Pons (tissue), 1 donor: ENCODE results near the gene NUP62CL.
A peak's percentile ranks its signal among the peaks of the same experiment; 100 is the strongest.

ENCODE experiments used
- DNase-seq: peaks from one replicate; pipeline ENCODE4 v3.0.0-alpha.2; 2016; ENCODE audit warnings: low spot score

Gene NUP62CL

DNA sequence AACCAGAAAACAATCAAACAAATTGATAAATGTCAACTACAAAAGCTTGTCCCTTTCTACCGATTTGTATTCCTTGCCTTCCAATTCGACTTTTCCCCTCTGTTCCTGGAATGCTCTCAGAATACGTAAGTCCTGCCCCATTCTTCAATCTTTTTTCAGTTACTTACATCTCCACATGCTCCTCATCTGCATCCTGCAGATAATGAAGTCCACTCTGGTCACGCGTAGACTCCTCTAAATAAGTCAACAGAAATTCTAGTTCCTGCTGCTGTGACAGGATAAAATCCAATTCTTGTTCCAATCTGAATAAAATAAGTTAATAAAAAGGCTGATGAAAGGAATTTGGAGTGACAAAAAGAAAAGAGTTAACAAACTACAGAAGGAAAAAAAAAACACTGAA is 53.2 kb downstream of the NUP62CL start:
- no peak for DNase-seq

- DNase-seq, result no peak
Observed at GRCh38 chrX:107146670-107147069, 59.6 kb downstream of the NUP62CL start.

DNA sequence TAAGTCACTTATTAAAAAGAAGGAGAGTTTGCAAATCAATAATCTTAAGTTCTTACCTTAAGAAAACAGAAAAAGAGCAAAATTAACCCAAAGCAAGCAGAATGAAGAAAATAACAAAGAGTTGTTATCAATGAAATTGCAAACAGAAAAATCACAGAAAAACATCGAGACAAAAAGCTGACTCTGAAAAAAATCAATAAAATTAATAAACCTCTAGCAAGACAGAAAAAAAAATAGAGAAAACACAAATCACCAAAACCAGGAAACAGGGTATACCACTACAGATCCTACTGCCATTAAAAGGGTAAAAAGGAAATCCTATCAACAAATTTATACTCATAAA is 70.3 kb downstream of the NUP62CL start:
- no peak for DNase-seq

- DNase-seq, result no peak
Observed at GRCh38 chrX:107135049-107135964, 70.9 kb downstream of the NUP62CL start.

DNA sequence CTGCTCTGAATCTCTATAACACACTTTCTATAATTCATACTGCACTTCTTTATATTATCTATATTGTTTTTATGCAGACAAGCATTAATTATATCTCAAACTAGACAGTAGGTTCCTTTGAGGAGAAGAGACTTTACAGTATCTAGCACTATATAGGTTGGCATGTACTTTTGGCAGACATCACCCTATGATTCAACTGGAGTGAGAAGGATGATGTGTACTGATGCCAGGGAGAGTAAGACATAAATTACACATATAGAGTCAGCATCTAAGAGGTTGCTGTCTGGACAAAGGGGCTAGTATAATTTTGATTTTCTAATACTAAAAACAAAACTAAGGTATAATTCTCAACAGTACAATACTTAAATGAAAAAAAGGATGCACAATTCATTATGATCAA is 82.5 kb downstream of the NUP62CL start:
- no peak for DNase-seq

DNA sequence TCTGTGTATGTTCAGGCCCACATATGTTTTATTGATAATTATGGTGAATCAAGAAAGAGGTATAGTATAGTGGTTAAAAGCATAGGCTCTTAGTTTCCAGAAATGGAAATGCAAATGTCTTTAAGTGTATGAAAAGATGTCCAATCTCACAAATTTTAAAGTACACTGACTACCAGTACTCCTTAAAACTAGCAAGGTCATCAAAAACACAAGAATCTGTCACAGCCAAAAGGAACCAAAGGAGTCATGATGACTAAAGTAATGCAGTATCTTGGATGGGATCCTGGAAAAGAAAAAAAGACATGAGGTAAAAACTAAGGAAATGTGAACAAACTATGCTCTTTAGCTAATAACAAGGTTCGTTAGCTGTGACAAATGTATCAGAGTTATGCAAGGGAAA is 87.0 kb downstream of the NUP62CL start:
- DNase-seq, result no peak

DNA sequence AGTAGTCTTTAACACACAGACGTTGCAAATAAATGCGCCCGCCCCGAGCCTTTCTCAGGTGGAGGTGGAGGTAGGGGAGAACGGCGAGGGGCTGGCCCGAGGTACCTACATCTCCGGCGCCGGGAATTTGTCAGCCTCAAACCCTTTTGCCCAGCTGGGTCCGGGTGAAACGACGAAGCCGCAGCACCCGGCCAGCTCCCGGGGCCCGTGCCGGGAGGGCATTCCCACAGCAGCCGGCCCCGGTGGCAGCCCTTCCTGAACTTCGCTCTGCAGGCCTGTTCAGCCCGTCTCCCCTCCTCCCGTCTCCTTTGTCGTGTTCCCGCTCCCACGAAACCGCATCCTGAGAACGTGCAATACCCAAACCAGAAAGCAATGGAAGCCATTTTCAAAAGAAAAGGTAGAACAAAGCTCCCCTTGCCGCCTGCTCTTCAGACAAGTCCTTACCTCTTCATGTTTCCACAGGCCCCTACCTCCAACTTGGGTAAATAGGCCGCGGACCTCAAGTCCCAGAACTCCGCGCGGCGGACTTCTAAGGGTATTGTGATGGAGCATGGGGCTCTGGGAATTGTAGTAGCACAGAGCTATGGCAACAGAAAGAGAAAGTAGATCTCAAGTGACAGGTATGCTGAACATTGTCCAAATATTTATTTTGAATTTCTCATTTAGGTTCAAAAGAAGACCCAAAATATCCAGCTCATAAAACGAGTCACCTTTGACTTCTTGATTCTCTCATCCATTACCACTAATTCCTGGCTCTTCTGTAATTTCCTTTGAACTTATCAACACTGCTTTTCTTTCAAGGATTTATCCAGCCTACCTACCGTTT is 87.7 kb downstream of the NUP62CL start, which contains the start of gene RBM41:
TSS of gene RBM41 (minus strand) at position 501 of the 826 bp plus-strand sequence. CDS start at position 452, 49 bp downstream.
- peak; percentile 88 for DNase-seq

GRCh38 chrX:107117993-107118321 is 88.3 kb downstream of the NUP62CL start:
- DNase-seq, result peak; percentile 16

- no peak for DNase-seq
Observed at GRCh38 chrX:107107459-107107858, 98.8 kb downstream of the NUP62CL start.

DNA sequence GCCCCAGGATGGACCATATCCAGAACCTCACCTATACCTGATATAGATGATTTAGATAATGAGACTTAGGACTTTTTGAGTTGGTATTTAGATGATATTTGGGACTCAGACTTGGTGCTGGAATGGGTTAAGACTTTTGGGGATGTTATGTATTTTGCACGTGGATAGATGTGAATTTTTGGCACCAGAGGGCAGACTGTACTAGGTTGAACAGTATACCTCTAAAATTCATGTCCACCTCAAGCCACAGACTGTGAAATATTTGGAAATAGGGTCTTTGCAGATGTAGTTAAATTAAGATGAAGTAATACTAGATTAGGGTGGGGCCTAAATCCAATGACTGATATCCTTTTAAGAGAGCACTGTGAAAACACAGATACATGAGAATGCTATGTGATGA is 103.3 kb downstream of the NUP62CL start:
- no peak for DNase-seq

DNA sequence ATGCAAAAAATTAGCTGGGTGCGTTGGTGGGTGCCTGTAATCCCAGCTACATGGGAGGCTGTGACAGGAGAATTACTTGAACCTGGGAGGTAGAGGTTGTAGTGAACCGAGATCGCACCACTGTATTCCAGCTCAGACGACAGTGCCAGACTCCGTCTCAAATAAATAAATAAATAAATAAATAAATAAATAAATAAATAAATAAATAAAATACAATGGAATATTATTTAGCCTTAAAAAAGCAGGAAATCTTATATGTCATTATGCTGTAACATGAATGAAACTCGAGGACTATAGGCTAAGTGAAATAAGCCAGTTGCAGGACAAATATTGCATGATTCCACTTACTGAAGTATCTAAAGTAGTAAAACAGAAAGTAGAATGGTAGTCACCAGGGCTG is 130.1 kb downstream of the NUP62CL start:
- no peak for DNase-seq
